HepG2 (cell line): ENCODE results near the gene SRSF4. TPM values are rescaled to one million over a fixed set of nuclear protein-coding genes. Genes with fewer than 3 reads are reported as not detected.

ENCODE experiments used
- BHLHE40 ChIP-seq: IDR thresholded peaks from 2 replicates; pipeline ENCODE4 v1.6.1; 2011; ENCODE audit warnings: low read length, improper control_type of control experiment
- ELF1 ChIP-seq: sonication (generic); formaldehyde crosslinking; IDR thresholded peaks from 2 replicates; pipeline ENCODE4 v1.4.0; 2020; ENCODE audit warnings: missing genetic modification reagents
- EP300 ChIP-seq, 3 experiments: sonication (generic) in 1 of 3; formaldehyde crosslinking in 1 of 3; IDR thresholded peaks; 2 replicates each; pipeline versions ENCODE4 v1.5.1 to v1.6.1; 2011 to 2020; ENCODE audit warnings: low read depth in 2 of 3, low read length in 2 of 3, borderline replicate concordance in 1 of 3, improper control_type of control experiment in 1 of 3, mild to moderate bottlenecking in 1 of 3, missing genetic modification reagents in 1 of 3, moderate library complexity in 1 of 3
- FOXA3 ChIP-seq: IDR thresholded peaks from 2 replicates; pipeline ENCODE4 v1.6.1; 2016; ENCODE audit warnings: missing genetic modification reagents, missing compliant biosample characterization
- HNF1B ChIP-seq: sonication (generic); formaldehyde crosslinking; IDR thresholded peaks from 2 replicates; pipeline ENCODE4 v1.5.1; 2020; ENCODE audit warnings: mild to moderate bottlenecking, moderate library complexity, missing genetic modification reagents
- KDM1A ChIP-seq: IDR thresholded peaks from 2 replicates; pipeline ENCODE4 v1.6.1; 2016; ENCODE audit warnings: missing compliant biosample characterization
- LCORL ChIP-seq, 2 experiments: fragments of 450-650 bp in 1 of 2; sonication (generic) in 1 of 2; formaldehyde crosslinking in 1 of 2; IDR thresholded peaks; 2 replicates each; pipeline versions ENCODE4 v1.5.0 to v1.6.1; 2017 to 2020; ENCODE audit warnings: antibody characterized with exemption in 1 of 2, missing genetic modification reagents in 1 of 2
- MAFK ChIP-seq, 2 experiments: IDR thresholded peaks in 1 of 2; conservative IDR thresholded peaks in 1 of 2; 2 replicates each; pipeline ENCODE4 v1.6.1; 2011; ENCODE audit warnings: improper control_type of control experiment in 2 of 2, low read length in 2 of 2
- MAZ ChIP-seq, 2 experiments: sonication (generic) in 1 of 2; formaldehyde crosslinking in 1 of 2; IDR thresholded peaks; 2 replicates each; pipeline versions ENCODE4 v1.5.0 to v1.6.1; 2012 to 2020; ENCODE audit warnings: low read depth in 2 of 2, mild to moderate bottlenecking in 2 of 2, borderline replicate concordance in 1 of 2, improper control_type of control experiment in 1 of 2, low read length in 1 of 2, missing genetic modification reagents in 1 of 2, moderate library complexity in 1 of 2
- MXI1 ChIP-seq: IDR thresholded peaks from 3 replicates; pipeline ENCODE4 v1.6.1; 2012; ENCODE audit warnings: low read depth, low read length, inconsistent platforms, borderline replicate concordance
- SIX1 ChIP-seq: sonication (generic); formaldehyde crosslinking; IDR thresholded peaks from 2 replicates; pipeline ENCODE4 v1.4.0; 2020; ENCODE audit warnings: missing genetic modification reagents, borderline replicate concordance
- SKI ChIP-seq: fragments of 450-650 bp; IDR thresholded peaks from one replicate; pipeline ENCODE4 v1.6.1; 2018; ENCODE audit warnings: mild to moderate bottlenecking; ENCODE audit not compliant: partially characterized antibody
- SOX13 ChIP-seq, 3 experiments: fragments of 450-650 bp in 1 of 3; sonication (generic) in 1 of 3; formaldehyde crosslinking in 1 of 3; IDR thresholded peaks in 2 of 3; conservative IDR thresholded peaks in 1 of 3; 2 replicates each; pipeline versions ENCODE4 v1.5.0 to v1.6.1; 2016 to 2020; ENCODE audit warnings: antibody characterized with exemption in 1 of 3, mild to moderate bottlenecking in 1 of 3, missing compliant biosample characterization in 1 of 3, missing genetic modification reagents in 1 of 3, moderate library complexity in 1 of 3
- SPEN ChIP-seq: sonication (generic); formaldehyde crosslinking; IDR thresholded peaks from 2 replicates; pipeline ENCODE4 v1.5.1; 2020; ENCODE audit warnings: low read depth, mild to moderate bottlenecking, missing genetic modification reagents
- TBL1XR1 ChIP-seq: fragments of 150-350 bp; IDR thresholded peaks from 2 replicates; pipeline ENCODE4 v1.6.1; 2014; ENCODE audit warnings: borderline replicate concordance, low read length; ENCODE audit not compliant: partially characterized antibody
- THAP11 ChIP-seq: IDR thresholded peaks from 2 replicates; pipeline ENCODE4 v1.6.1; 2016; ENCODE audit warnings: missing biosample characterization, missing genetic modification reagents
- ZMAT3 ChIP-seq: sonication (generic); formaldehyde crosslinking; conservative IDR thresholded peaks from 2 replicates; pipeline ENCODE4 v1.7.0; 2021; ENCODE audit warnings: missing genetic modification reagents
- ZNF562 ChIP-seq: sonication (generic); formaldehyde crosslinking; IDR thresholded peaks from 2 replicates; pipeline ENCODE4 v1.8.0; 2022; ENCODE audit warnings: missing genetic modification reagents, borderline replicate concordance
- ZNF564 ChIP-seq: sonication (generic); formaldehyde crosslinking; IDR thresholded peaks from 2 replicates; pipeline ENCODE4 v1.8.1; 2023; ENCODE audit warnings: mild to moderate bottlenecking, missing genetic modification reagents
- ZNF749 ChIP-seq: sonication (generic); formaldehyde crosslinking; IDR thresholded peaks from 2 replicates; pipeline ENCODE4 v1.8.0; 2022; ENCODE audit warnings: mild to moderate bottlenecking, missing genetic modification reagents, moderate library complexity, borderline replicate concordance
- polyA plus RNA-seq, 8 experiments: library from polyadenylated mRNA; depleted of rRNA in 3 of 8; stranded (reverse) in 7 of 8; unstranded in 1 of 8; fragments of >200 nt; fragmentation: Illumina TruSeq in 4 of 8; extraction: Trizol in 4 of 8; gene quantifications; 2 replicates each; pipeline versions ENCODE4 v1.2.1 to v1.2.3, GENCODE V29; 2011 to 2016; ENCODE audit warnings: low read depth in 4 of 8, missing spikeins in 1 of 8, mixed read lengths in 1 of 8; ENCODE audit not compliant: insufficient read depth in 1 of 8
- total RNA-seq, 5 experiments: library from RNA; depleted of rRNA; stranded (reverse); fragments of >200 nt; fragmentation: Illumina TruSeq; extraction: Trizol; gene quantifications; 2 replicates each; pipeline ENCODE4 v1.2.3, GENCODE V29; 2016; ENCODE audit warnings: low read depth in 1 of 5
- TF ChIP-seq, protein P1 (sequence below): sonication (generic); formaldehyde crosslinking; IDR thresholded peaks from 2 replicates; pipeline ENCODE4 v1.8.0; 2022; ENCODE audit warnings: mild to moderate bottlenecking, missing genetic modification reagents, borderline replicate concordance
- TF ChIP-seq, protein P2 (sequence below): sonication (generic); formaldehyde crosslinking; IDR thresholded peaks from 2 replicates; pipeline ENCODE4 v1.5.0; 2020; ENCODE audit warnings: mild to moderate bottlenecking, missing genetic modification reagents

Gene SRSF4
- total and polyA plus RNA-seq, 2 of the 13 experiments (the other 11 are each of a cell fraction or from before 2014, with no cell fraction given) = 37.7 to 50.9 TPM

DNA sequence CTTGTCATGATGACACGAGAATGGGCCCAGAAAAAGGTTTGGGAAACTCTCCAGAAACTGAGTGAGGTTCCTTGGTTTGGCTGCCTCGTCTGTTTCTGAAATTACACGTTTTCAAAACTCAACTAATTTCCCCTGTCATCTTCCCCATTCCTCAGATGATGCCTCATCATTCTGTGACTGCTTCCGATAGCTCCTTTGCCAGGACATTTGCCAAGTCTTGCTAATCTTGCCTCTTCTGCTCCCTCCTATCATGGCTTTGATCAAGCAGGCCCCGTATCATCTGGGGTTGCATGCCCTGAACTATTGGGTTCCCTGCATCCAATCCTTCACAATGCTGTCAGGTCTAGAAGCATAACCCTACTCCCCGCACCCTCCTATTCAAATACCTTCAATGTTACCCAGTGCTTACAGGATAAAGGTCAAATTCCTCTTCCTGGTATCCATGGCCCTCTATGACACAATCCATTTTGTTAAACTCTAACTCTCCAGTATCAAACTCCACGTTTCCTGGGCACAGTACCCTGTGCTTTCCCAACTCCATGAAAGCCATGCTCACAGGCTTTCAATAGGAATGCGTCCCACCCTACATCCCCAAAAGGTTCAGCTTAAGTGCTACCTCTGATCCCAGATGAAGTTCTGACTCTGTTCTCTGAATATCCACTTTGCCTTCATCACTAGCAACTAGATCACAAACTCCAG is 35.8 kb downstream of the SRSF4 start (continued):
- TF ChIP-seq EP300 (IDR thresholded peaks at IDR 0.05; ENCODE audit: low read depth in 2 of 2, low read length in 2 of 2) (peak; percentile 61 to 78; a peak in 3 of 4 replicates), EP300 (CRISPR knock-in tag; IDR thresholded peaks at IDR 0.05; ENCODE audit: borderline replicate concordance) (peak; percentile 55; the same call in 1 of the 2 replicates), ZNF749 (CRISPR knock-in tag) (no peak), BHLHE40 (no peak), SKI (peak; percentile 28), SOX13 (IDR thresholded peaks at IDR 0.05) (no peak), SOX13 (CRISPR knock-in tag; conservative IDR thresholded peaks at IDR 0.05 in 1 of 2, IDR thresholded peaks at IDR 0.05 in 1 of 2) (peak; percentile 60 to 81; a peak in 3 of 4 replicates), ZNF562 (no peak), HNF1B (CRISPR knock-in tag) (peak; percentile 69), MXI1 (peak; percentile 66; the same call in 1 of the 3 replicates), ELF1 (CRISPR knock-in tag) (peak; percentile 81), LCORL (IDR thresholded peaks at IDR 0.05) (0 out of 2 replicates have a peak, but pooled peaks have one; percentile 36), LCORL (CRISPR knock-in tag; IDR thresholded peaks at IDR 0.05) (peak; percentile 81; the same call in 1 of the 2 replicates), SPEN (CRISPR knock-in tag) (0 out of 2 replicates have a peak, but pooled peaks have one; percentile 38), ZNF564 (no peak), KDM1A (no peak; the same call in 1 of the 2 replicates), FOXA3 (CRISPR knock-in tag) (peak; percentile 59; the same call in 1 of the 2 replicates), MAZ (IDR thresholded peaks at IDR 0.05; ENCODE audit: borderline replicate concordance, low read depth, low read length) (no peak), MAZ (CRISPR knock-in tag; IDR thresholded peaks at IDR 0.05; ENCODE audit: low read depth) (no peak), ZMAT3 (no peak), TBL1XR1 (peak; percentile 57), SIX1 (peak; percentile 35; the same call in 1 of the 2 replicates), THAP11 (CRISPR knock-in tag) (peak; percentile 49; the same call in 1 of the 2 replicates), MAFK (conservative IDR thresholded peaks at IDR 0.05 in 1 of 2, IDR thresholded peaks at IDR 0.05 in 1 of 2; ENCODE audit: low read length in 2 of 2) (no peak)
- TF ChIP-seq, protein P1, sequence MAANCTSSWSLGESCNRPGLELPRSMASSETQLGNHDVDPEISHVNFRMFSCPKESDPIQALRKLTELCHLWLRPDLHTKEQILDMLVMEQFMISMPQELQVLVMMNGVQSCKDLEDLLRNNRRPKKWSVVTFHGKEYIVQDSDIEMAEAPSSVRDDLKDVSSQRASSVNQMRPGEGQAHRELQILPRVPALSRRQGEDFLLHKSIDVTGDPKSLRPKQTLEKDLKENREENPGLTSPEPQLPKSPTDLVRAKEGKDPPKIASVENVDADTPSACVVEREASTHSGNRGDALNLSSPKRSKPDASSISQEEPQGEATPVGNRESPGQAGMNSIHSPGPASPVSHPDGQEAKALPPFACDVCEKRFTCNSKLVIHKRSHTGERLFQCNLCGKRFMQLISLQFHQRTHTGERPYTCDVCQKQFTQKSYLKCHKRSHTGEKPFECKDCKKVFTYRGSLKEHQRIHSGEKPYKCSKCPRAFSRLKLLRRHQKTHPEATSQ (CRISPR knock-in tag) = no peak
- TF ChIP-seq, protein P2, sequence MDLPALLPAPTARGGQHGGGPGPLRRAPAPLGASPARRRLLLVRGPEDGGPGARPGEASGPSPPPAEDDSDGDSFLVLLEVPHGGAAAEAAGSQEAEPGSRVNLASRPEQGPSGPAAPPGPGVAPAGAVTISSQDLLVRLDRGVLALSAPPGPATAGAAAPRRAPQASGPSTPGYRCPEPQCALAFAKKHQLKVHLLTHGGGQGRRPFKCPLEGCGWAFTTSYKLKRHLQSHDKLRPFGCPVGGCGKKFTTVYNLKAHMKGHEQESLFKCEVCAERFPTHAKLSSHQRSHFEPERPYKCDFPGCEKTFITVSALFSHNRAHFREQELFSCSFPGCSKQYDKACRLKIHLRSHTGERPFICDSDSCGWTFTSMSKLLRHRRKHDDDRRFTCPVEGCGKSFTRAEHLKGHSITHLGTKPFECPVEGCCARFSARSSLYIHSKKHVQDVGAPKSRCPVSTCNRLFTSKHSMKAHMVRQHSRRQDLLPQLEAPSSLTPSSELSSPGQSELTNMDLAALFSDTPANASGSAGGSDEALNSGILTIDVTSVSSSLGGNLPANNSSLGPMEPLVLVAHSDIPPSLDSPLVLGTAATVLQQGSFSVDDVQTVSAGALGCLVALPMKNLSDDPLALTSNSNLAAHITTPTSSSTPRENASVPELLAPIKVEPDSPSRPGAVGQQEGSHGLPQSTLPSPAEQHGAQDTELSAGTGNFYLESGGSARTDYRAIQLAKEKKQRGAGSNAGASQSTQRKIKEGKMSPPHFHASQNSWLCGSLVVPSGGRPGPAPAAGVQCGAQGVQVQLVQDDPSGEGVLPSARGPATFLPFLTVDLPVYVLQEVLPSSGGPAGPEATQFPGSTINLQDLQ (CRISPR knock-in tag) = no peak
